ENCODE measurements around the gene RER1. TPM values are rescaled to one million over a fixed set of nuclear protein-coding genes. Genes with fewer than 3 reads are reported as not detected.
"Not testable (repeated sequence)": the region's sequence is repeated elsewhere in the genome, so short reads cannot be mapped to it uniquely, and the experiment has no call there.

RER1 gene
- total RNA-seq, 2 donors from 2014 or later = 120 to 180 TPM

- not testable (repeated sequence) for H3K4me3 Mint-ChIP-seq; H3K9me3 Mint-ChIP-seq; H3K27ac Mint-ChIP-seq; H3K36me3 Mint-ChIP-seq (ENCODE audit: low read depth); ATAC-seq (replicated peaks); H3K4me1 Mint-ChIP-seq; H3K27me3 Mint-ChIP-seq
Observed at GRCh38 chr1:2440346-2440745, 48.7 kb downstream of the RER1 start.

- H3K9me3 Mint-ChIP-seq = no peaks in the 10 kb centered on the region
- no peak overlapping the region for H3K4me3 Mint-ChIP-seq
- H3K36me3 Mint-ChIP-seq (ENCODE audit: low read depth) = no peaks in the 10 kb centered on the region
- H3K27ac Mint-ChIP-seq = no peak overlapping the region
- no peaks in the 10 kb centered on the region for H3K4me1 Mint-ChIP-seq
- no peak for ATAC-seq (replicated peaks)
- H3K27me3 Mint-ChIP-seq = peaks cover 3% of the 10 kb centered on the region
Observed at GRCh38 chr1:2441746-2442145, 50.1 kb downstream of the RER1 start.

- Mint-ChIP-seq H3K4me3 (no peak overlapping the region), H3K4me1 (no peaks in the 10 kb centered on the region), H3K36me3 (ENCODE audit: low read depth) (no peaks in the 10 kb centered on the region), H3K9me3 (no peaks in the 10 kb centered on the region), H3K27me3 (peaks cover 3% of the 10 kb centered on the region), H3K27ac (no peak overlapping the region)
- no peak for ATAC-seq (replicated peaks)
Observed at GRCh38 chr1:2442661-2443060, 51.0 kb downstream of the RER1 start.

GRCh38 chr1:2443277-2444137, 51.9 kb downstream of the RER1 start:
- Mint-ChIP-seq H3K36me3 (ENCODE audit: low read depth) (no peaks in the 10 kb centered on the region), H3K27ac (no peak overlapping the region), H3K4me1 (no peaks in the 10 kb centered on the region), H3K4me3 (no peak overlapping the region), H3K9me3 (no peaks in the 10 kb centered on the region), H3K27me3 (peaks cover 3% of the 10 kb centered on the region)
- no peak for ATAC-seq (replicated peaks)

GRCh38 chr1:2444138-2444591, 52.5 kb downstream of the RER1 start:
- Mint-ChIP-seq H3K4me3 (no peak overlapping the region), H3K27ac (no peak overlapping the region), H3K9me3 (no peaks in the 10 kb centered on the region), H3K36me3 (ENCODE audit: low read depth) (no peaks in the 10 kb centered on the region), H3K27me3 (peaks cover 3% of the 10 kb centered on the region), H3K4me1 (no peaks in the 10 kb centered on the region)
- ATAC-seq (replicated peaks) = no peak

GRCh38 chr1:2445162-2445822, 53.7 kb downstream of the RER1 start:
- H3K4me3 Mint-ChIP-seq = no peak overlapping the region
- H3K27me3 Mint-ChIP-seq = peaks cover 3% of the 10 kb centered on the region
- H3K4me1 Mint-ChIP-seq = no peaks in the 10 kb centered on the region
- no peaks in the 10 kb centered on the region for H3K9me3 Mint-ChIP-seq
- H3K36me3 Mint-ChIP-seq (ENCODE audit: low read depth) = no peaks in the 10 kb centered on the region
- no peak overlapping the region for H3K27ac Mint-ChIP-seq
- no peak for ATAC-seq (replicated peaks)

- no peaks in the 10 kb centered on the region for H3K9me3 Mint-ChIP-seq
- no peaks in the 10 kb centered on the region for H3K36me3 Mint-ChIP-seq (ENCODE audit: low read depth)
- H3K27ac Mint-ChIP-seq = no peak overlapping the region
- ATAC-seq (replicated peaks) = no peak
- H3K4me3 Mint-ChIP-seq = no peak overlapping the region
- peaks cover 3% of the 10 kb centered on the region for H3K27me3 Mint-ChIP-seq
- H3K4me1 Mint-ChIP-seq = no peaks in the 10 kb centered on the region
Observed at GRCh38 chr1:2445823-2446215, 54.2 kb downstream of the RER1 start.

- Mint-ChIP-seq H3K9me3 (no peaks in the 10 kb centered on the region), H3K36me3 (ENCODE audit: low read depth) (no peaks in the 10 kb centered on the region), H3K4me1 (no peaks in the 10 kb centered on the region), H3K4me3 (no peak overlapping the region), H3K27ac (no peak overlapping the region), H3K27me3 (peaks cover 3% of the 10 kb centered on the region)
- no peak for ATAC-seq (replicated peaks)
Observed at GRCh38 chr1:2446394-2446793, 54.8 kb downstream of the RER1 start.

- H3K27ac Mint-ChIP-seq = no peak overlapping the region
- no peak for ATAC-seq (replicated peaks)
- no peaks in the 10 kb centered on the region for H3K4me1 Mint-ChIP-seq
- H3K36me3 Mint-ChIP-seq (ENCODE audit: low read depth) = no peaks in the 10 kb centered on the region
- H3K27me3 Mint-ChIP-seq = peaks cover 3% of the 10 kb centered on the region
- H3K4me3 Mint-ChIP-seq = no peak overlapping the region
- no peaks in the 10 kb centered on the region for H3K9me3 Mint-ChIP-seq
Observed at GRCh38 chr1:2446861-2447260, 55.2 kb downstream of the RER1 start.

GRCh38 chr1:2447276-2448097, 55.8 kb downstream of the RER1 start:
- H3K27ac Mint-ChIP-seq = no peak overlapping the region
- H3K27me3 Mint-ChIP-seq = peaks cover 3% of the 10 kb centered on the region
- ATAC-seq (replicated peaks) = no peak
- no peaks in the 10 kb centered on the region for H3K36me3 Mint-ChIP-seq (ENCODE audit: low read depth)
- H3K4me3 Mint-ChIP-seq = no peak overlapping the region
- H3K9me3 Mint-ChIP-seq = no peaks in the 10 kb centered on the region
- H3K4me1 Mint-ChIP-seq = no peaks in the 10 kb centered on the region

GRCh38 chr1:2448098-2448445, 56.4 kb downstream of the RER1 start:
- H3K27me3 Mint-ChIP-seq = peaks cover 3% of the 10 kb centered on the region
- no peaks in the 10 kb centered on the region for H3K4me1 Mint-ChIP-seq
- H3K36me3 Mint-ChIP-seq (ENCODE audit: low read depth) = no peaks in the 10 kb centered on the region
- no peak overlapping the region for H3K4me3 Mint-ChIP-seq
- H3K27ac Mint-ChIP-seq = no peak overlapping the region
- H3K9me3 Mint-ChIP-seq = no peaks in the 10 kb centered on the region
- ATAC-seq (replicated peaks) = no peak

GRCh38 chr1:2449636-2450454, 58.2 kb downstream of the RER1 start:
- ATAC-seq (replicated peaks) = no peak
- Mint-ChIP-seq H3K9me3 (no peaks in the 10 kb centered on the region), H3K4me3 (no peak overlapping the region), H3K36me3 (ENCODE audit: low read depth) (no peaks in the 10 kb centered on the region), H3K27ac (no peak overlapping the region), H3K4me1 (no peaks in the 10 kb centered on the region), H3K27me3 (peaks cover 3% of the 10 kb centered on the region)

GRCh38 chr1:2451741-2452140, 60.1 kb downstream of the RER1 start:
- Mint-ChIP-seq H3K36me3 (ENCODE audit: low read depth) (no peaks in the 10 kb centered on the region), H3K9me3 (no peaks in the 10 kb centered on the region), H3K4me3 (no peak overlapping the region), H3K27me3 (no peaks in the 10 kb centered on the region), H3K27ac (no peak overlapping the region), H3K4me1 (no peaks in the 10 kb centered on the region)
- ATAC-seq (replicated peaks) = no peak

All from activated T-helper 17 cell treated with anti-CD3 and anti-CD28 coated beads, Interleukin-2, amount 50 U/mL, for 72 hours (primary cell).